Right hindlimb (tissue), 1 donor: Measurements from ENCODE around the gene KBTBD13.

Experiments used
- DNase-seq: peaks from one replicate; pipeline ENCODE4 v3.0.0-alpha.2; 2018

The KBTBD13 gene

DNA sequence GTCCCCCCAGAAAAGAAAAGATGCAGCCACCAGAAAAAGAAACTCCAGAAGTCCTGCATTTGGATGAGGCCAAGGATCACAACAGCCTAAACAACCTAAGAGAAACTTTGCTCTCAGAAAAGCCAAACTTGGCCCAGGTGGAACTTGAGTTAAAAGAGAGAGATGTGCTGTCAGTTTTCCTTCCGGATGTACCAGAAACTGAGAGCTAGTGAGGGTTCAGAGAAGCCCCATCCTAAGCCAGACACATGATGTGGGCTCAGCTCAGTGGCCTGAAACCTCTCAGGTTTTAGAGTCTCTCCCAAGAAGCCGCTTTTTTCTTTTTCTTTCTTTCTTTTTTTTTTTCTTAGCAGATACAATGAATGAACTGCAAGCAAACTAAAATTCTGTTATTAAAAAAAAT is 23.6 kb upstream of the KBTBD13 start:
- no peak for DNase-seq

DNA sequence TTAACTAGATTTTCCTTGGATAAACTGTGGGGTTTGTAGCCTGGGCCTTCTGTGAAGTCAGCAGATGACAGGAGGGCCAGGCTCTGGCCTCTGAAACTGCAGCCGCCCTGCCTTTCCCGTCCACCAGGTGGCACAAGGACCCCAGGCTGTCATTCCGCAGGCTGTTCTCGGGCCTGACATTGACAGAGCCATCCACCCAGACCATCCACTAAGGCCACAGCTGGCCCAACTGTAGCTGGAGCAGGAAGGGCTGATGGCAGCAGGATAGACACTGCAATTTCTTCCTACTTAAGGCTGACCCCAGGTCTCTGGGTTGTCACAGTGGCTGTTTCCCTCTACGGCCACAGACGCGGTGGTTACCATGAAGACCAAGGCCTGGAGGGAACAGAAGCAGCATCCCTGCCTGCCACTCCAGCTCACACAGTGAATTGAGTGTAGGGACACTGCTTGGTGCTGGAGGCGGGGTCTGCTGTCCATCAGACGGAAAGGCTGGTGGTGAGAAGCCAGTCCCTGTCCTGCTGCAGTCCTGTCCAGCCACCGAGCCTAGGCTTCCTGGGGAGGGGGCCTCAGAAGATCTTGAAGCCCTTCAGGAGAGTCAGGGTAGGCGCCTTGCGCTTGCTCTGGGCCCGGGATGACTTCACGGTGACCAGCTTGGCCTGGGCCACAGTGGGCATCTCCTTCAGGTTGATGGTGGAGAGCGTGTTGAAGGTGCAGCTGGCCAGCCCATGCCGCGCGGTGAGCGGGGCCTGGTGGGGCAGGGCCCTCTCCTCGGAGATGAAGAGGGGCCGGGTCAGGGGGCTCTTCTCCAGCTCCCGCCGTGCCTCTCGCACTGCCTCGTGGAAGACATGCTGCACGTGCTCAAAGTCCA is 22.0 kb upstream of the KBTBD13 start:
- DNase-seq = peak; percentile 84

DNA sequence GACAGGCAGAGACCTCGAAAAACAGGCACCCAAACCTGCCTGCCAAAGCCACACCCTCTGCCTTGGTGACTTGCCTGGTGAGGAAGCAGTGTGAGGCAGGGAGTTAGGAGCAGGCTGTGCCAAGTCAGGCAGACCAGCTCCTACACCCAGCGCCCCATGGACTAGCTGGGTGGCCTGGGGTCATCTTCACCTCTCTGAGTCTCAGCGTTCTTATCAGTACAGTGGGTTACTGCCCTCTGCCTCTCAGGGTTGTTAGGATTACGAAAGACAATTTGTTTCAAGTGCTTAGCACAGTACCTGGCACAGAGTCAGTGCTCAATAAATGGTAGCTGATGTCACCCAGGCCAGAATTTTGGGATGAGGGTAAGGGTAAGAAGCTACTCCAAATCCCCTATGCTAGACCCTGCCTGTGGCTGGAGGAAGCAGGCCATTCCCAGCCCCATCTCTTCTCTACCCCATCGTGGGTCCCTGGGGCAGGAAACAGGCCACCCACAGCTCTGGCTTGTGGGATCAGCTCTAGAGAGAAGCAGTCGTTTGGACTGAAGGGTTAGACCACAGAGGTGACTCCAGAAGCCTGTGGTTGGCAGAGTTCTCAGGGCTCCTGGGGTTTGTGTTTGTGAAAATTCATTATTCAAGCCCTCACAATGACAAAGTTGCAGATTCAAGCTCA is 21.2 kb upstream of the KBTBD13 start:
- DNase-seq = no peak

DNA sequence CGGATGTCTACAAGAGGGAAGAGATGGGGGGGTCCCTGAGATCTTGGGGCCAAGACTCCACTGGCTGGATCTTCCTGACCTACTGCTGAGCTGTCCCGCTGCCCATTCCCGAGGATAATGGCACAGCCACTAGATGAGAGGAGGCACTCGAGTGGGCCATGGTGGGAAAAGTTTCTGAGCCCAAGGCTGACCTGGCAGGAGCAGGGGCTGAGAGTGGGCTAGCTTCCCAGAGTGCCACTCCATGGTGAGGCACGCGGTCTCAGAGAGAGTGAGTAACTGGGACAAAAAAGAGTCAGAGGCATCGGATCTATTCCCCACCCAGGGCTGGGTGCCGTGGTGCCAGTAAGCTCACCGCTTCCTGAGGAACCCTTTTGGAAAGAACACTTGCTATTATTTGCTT is 20.4 kb upstream of the KBTBD13 start:
- no peak for DNase-seq

DNA sequence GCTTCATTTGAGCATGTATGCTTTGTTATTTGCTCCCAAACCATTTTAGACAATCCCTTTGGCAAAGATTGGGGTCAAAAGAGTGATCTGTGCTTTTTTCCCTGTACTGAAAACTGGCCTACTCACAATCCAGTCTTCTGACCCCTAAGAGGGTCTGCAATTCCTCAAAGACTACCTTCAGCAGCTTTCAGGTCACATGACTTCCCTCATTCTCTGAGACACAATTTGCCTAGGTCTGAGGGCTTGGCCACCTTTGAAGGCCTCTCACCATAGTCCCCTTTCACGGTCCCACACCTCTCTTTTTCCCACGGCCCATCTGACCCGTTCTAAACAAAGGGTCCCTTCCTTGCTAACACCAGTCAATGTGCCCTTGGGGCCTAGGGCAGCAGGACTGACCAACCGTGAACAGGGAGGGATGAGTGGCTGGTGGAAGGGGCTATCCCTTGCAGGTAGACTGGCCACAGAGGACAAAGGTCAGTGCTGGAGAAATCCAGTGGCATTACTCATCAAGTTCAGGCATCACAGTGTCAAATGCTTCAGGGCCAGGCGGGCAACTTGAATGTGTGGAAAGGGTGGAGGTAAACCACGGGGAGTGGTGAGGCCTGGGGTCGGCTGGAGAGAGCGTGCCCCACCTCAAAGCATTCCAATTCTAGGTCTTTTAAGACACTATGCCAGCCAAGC is 19.5 kb upstream of the KBTBD13 start:
- DNase-seq = no peak

DNA sequence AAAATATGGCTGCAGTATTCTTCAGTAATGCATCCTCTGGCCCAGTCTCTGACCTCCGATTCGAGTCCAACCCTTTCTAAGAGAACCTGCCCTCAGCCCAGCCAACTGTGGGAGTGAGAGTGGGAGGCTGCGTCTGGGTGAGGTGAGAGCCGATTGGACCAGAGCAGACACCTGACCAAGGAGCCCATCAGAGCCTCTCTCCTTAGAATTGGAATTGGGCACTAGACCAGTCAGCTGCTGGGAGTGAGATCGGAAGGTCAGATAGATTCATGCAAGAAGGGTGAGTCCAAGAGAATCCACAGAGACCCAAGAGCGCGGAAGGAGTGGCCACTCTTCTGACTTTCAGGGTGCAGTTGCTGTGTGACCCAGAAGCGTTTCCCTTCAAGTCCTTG is 19.0 kb upstream of the KBTBD13 start:
- no peak for DNase-seq

DNA sequence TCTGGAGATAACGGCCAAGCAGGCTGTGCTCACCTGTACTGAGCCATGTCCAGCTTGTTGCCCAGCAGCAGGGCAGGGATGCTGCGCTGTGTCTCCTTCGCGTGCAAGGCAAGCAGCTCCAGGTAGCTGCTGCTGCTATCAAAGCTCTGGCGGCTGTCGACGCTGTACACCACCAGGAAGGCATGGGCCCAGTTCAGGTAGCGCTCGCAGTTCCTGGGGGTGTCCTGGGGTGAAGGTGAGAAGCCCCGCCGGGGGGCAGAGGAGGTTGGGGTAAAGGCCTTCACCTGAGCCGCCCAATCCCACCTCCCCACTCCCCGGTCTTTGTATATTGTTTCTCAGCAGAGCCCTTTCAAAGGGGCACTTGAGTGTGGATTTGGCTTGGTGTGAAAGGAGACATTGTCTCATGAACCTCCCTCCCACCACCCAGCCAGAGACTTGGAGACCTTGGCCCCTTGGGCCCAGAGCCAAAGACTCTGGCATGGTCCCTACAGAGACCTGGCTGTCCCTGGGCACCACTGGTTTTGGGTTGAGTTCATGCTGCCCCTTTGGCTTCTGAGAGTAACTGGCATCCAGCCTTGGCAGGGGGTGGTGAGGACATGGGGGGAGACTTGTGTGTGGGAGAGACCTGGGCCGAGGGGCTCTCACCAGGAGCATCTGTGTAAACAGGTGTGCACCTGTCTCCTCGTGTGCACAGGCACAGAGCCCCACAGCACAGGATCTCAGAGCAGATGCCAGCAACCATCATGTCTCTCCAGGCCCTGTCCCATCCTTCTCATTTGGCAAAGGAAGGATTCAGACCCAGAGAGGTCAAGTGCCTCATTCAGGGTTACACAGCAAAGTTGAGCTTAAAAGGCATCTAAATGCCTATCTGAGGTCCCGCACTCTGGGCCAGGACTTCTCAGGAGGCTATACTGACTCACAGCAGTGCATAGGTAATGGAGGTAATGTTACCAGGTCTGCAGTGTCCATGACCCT is 17.9 kb upstream of the KBTBD13 start:
- no peak for DNase-seq

DNA sequence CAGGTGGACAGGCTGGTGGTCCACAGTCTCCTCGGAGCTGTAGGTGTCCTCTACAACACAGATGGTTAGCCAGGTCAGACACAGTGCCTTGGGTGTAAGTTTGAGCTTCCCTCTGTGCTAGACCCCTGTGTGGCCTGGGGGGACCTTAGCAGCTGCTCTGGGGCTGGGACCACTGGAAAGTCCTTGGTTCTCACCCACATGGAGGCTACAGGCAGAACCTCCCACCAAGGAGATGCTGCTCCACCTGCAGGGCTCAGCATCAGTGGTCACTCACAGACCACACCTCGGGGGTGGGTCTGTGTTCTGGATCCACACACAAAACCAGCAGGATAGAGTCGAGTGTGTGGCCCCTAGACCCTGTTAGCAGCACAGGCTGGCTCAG is 17.2 kb upstream of the KBTBD13 start:
- no peak for DNase-seq

DNA sequence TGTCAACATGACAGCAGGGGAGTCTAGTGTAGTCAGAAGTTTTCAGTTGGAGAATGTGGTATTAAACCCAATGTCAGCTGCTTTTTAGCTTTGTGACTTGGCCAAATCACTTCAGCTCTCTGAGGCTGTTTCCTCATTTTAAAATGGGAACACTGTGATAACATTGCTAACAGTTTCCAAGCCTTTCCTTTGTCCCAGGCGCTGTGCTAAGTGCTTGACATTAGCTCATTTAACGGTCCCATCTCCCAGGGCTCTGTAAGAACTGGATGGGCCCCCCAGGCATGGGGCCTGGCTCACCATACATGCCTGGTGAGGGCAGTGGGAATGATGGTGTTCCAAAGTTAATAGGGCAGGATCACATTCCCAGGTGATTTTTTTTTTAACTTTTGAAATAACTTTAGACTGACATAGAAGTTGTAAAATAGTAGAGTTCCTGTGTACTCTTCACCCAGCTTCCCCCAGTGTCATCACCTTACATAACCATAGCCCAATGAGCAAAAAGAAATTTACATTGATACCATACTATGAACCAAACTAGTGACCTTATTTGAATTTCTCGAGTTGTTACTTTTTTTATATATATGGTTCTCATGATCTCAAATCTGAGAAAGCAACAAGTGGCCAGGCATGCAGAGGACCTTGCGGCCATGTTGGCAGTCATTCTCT is 16.5 kb upstream of the KBTBD13 start:
- DNase-seq = no peak

DNA sequence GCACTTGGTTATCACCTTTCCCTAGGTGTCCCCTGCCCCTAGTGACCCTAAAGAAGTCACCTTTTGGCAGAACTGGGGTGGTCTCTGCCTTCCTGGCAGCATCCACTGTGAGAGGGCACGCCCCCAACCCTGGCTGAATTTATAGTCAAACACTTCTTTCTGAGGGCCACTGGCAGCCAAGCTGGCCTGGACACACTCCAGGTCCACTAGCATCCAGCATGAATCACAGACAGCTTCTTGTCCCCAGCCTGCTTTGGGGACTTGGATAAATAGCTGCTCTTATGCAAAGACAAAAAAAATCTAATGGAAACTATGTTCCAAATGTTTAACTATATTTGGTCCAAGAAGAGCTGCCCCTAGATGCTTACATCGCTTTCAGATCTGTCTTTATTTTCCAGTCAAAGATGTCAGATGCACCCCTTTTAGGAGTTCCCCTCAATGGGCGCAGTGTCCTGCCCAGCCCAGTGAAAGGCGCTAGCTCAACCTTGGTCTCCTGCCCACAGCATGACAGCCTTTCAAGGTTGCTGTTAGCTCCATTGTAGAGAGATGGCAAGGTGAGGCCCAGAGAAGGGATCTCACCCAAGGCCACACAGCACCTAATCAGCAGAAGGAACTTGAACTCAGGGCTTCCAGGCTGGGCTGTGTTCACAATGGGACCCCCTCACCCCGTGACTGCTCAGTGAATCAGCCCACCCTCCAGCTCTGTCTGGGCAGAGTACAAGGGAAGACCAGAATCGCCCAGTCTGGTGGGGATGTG is 15.7 kb upstream of the KBTBD13 start:
- no peak for DNase-seq

DNA sequence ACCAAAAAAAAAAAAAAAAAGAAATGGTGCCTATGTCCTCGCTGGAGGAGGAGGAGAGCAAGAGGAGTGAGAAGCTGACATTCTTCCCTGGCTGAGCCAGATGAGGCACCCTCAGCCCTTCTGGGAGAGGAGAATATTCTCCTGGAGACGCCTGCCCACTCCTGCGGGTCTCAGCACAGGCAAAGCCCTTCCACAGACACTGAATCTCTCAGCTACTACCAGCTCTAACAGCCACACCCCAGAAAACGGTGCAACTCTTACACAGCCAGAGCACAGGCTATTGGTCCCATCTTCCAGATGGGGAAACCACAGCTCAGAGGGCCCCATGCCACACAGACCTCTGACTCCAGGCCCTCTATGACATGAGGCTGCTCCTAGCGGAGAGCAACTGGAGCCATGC is 14.5 kb upstream of the KBTBD13 start:
- DNase-seq = no peak

DNA sequence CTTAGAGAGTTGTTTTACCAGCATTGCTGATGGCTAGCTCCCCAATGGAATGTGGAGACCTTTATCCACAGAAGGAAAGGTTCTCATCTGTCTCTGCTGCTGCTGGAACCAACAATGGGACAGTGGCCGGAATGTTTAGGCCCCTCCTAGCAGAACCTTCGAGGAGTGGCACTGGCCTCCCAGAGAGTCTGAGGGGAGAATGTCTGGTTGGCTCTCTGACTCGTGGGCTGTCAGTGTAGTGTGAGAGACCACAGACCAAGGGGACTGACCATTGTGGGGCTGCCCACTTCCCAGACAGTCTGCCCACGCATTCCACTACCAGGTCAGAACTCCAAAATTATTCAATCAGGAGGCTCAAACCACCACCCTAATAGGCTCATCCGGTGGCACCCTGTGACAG is 13.8 kb upstream of the KBTBD13 start:
- DNase-seq = no peak

DNA sequence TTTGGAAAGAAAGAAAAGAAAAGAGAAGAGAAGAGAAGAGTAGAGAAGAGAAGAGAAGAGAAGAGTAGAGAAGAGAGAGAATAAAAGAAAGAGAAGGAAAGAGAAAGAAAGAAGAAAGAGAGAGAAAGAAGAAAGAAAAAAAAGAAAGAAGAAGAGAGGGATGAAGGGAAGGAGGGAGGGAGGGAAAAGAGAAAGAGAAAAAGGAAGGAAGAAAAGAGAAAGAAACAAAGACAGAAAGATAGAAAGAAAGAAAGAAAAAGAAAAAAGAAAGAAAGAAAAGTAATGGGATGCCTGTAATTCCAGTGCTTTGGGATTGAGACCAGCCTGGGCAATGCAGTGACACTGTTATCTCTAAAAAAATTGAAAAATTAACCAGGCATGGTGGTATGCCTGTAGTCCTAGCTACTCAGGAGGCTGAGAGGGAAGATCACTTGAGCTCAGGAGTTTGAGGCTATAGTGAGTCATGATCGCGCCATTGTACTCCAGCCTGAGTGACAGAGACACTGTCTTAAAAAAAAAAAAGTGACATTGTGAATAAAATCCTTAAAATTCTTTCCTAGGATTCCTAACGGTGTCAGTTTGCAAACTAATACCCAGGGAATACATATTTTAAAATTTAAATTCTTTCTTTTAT is 10.4 kb upstream of the KBTBD13 start:
- no peak for DNase-seq

DNA sequence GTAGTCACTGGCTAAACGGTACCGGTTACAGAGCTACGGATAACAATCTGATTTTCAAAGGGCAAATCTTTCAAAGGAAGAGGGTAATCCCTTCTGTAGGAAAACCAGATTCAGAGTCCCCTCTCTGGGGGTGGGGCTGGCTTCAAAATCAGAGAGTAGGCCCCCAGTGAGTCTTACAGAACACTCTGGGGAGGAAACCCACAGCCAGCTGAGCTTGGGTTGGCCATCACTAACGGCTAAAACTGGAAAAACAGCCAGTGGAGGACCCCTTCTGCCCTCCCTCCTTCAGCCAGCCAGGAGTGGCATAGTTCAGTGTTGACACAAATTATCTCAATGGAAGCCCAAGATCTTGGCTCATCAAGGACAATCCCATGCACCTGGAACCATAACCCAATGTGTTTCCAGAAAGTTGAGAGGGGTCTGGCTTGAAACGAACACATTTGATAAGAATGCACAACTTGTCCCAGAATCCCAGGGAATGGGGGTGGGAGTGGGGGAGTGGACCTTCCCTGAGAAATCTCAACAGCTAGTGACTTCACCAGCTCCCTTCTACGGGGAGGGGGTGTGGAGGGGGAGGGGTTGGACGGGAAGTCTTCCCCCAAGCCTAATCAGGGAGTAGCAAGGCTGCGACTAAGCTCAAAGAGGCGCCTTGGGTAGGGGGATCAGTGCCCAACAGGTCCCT is 9.8 kb upstream of the KBTBD13 start:
- peak; percentile 66 for DNase-seq

DNA sequence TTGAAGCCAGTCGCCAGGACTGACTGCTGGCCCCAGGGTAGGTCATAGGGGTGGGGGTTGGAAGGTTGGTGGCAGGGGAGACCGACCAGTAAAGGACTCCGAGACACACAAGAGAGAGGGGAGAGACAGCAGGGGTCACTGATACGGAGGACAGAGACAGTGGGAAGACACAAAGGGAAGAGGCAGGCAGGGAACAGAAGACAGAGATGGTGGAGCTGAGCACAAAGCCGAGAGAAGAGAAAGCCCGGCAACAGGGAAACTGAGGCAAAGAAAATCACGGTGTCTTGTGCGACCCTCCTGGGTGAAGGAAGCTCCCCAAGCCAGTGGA is 9.3 kb upstream of the KBTBD13 start:
- DNase-seq = no peak

DNA sequence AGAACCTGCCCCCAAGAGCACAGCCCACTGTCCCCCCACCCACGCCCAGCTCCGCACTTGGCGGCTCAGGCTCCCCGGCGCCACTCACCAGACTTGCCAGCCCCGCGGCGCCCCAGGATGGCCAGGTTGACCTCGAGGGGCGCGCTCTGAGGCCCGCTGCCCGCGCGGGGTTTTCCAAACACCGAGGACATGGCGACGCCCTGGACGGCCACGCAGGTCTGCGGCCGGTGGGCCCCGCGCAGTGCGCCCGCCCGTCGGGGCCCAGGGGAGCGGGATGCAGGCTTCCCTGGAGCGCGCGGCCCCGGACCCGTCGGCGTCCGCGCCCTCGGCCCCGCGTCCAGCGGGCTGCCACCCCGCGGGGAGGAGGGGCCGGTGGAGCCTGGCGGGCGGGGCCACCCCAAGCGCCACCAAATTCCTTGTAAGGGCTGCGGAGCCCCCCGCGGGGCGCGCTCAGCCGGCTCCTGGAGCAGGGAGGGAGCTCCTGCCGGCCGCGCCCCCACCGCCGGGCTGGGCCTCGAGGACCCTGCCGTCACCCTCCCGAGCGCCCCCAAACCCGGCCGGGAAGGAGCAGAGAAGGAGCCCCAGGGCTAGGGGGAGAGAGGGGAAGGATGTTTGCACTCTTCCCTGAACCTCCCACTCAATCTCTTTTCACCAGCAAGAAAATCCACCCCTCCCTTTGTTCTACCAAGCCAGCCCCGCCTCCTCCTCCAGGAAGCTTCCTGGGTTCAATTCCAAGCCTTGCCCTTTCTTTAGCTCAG is 8.7 kb upstream of the KBTBD13 start, which contains the start of gene RASL12:
Gene RASL12 (minus strand): TSS at position 347 of the 758 bp plus-strand sequence. CDS start 156 bp downstream, at position 191.
- peak; percentile 47 for DNase-seq

DNA sequence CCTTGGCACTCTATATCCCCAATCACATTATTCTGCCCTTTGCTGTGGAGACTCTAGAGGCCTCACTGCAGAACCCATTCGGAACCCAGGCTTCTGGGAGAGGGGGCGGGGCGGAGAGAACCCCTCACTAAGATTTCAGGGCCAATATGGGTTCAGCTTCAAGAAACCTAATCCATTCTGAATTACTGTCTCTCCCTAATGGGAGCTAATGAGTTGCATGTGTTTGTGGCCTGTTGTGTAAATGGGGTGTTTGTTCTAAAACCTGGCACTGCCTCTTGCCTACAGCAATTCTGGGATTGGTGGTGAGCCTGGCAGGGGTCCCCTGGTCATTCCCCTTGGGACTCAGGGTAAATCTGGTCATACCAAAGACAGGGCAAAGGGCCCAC is 8.2 kb upstream of the KBTBD13 start:
- no peak for DNase-seq

DNA sequence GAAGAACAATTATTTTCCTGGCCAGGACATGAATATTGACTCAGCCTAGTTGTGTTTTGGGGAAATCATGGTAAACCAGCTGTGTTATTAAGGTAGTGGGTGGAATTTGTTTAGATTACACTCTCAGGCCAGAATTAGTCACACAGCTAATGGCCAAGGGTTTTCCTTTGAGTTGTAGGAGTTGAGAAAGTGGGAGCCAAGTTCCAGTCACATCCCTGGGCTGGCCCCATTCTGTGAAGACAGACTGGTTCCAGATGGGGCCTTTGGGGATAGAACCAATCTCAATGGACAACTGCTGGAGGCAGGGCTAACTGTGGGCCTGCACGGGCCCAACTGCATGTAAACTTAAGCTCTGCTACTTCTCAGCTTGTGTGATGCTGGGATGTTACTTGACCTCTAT is 7.4 kb upstream of the KBTBD13 start:
- DNase-seq = peak; percentile 54

DNA sequence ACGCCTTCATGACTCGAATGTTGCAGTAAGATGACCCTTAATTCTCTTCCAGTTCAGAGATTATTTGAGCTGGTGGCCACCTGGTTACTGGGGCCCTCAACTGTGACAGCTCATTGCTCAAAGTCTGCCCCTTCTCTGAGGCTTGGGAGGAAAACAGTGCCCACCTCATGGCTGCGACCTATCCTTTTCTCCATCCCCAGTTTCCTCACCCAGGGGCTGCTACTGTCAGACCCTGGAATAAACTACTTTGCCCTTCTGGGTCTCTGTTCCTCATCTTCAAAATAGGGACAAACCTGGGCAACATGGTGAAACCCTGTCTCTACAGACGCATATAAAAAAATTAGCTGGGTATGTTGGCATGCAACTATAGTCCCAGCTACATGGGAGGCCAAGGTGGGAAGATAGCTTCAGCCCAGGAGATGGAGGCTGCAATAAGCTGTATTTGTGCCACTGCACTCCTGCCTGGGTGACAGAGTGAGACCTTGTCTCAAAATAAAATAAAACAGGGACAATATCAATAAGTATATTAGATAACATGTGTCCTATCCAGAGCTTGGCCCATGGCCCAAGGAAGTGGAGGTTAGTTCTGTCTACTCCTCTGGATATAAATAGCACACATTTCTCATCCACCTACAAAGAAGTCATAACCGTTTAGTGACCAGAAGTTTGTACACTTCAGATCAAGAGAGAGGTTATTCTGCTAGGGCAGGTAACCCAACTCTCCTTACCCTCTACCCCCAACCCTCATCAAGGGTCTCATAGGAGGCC is 6.6 kb upstream of the KBTBD13 start:
- no peak for DNase-seq
